Smooth muscle cell (in vitro differentiated cells): Measurements from ENCODE around the gene ASIC5. TPM values are rescaled to one million over a fixed set of nuclear protein-coding genes. Genes with fewer than 3 reads are reported as not detected.

Experiments used
- DNase-seq: peaks from one replicate; lab custom pipeline; 2025; ENCODE audit not compliant: unreplicated experiment; lab: John Stamatoyannopoulos, UW
- H2AFZ ChIP-seq: fragments of 200-600 bp; sonication (generic); 2 replicates; pipeline ENCODE4 v1.6.0; 2016; ENCODE audit warnings: antibody characterized with exemption, low read depth, mild to moderate bottlenecking
- H3F3A ChIP-seq: fragments of 200-600 bp; sonication (generic); 2 replicates; pipeline ENCODE4 v1.6.0; 2017; ENCODE audit warnings: antibody characterized with exemption, low read depth
- H3K27ac ChIP-seq: fragments of 200-600 bp; sonication (generic); 2 replicates; pipeline ENCODE4 v1.5.1; 2016; ENCODE audit warnings: low read depth, mild to moderate bottlenecking
- H3K27me3 ChIP-seq: fragments of 200-600 bp; sonication (generic); 2 replicates; pipeline ENCODE4 v1.6.1; 2016; ENCODE audit warnings: low read depth, mild to moderate bottlenecking
- H3K36me3 ChIP-seq: fragments of 200-600 bp; sonication (generic); 2 replicates; pipeline ENCODE4 v1.5.1; 2016; ENCODE audit warnings: low read depth
- H3K4me1 ChIP-seq: fragments of 200-600 bp; sonication (generic); 2 replicates; pipeline ENCODE4 v1.5.1; 2016; ENCODE audit warnings: low read depth
- H3K4me2 ChIP-seq: fragments of 200-600 bp; sonication (generic); 2 replicates; pipeline ENCODE4 v1.6.0; 2016; ENCODE audit warnings: mild to moderate bottlenecking
- H3K4me3 ChIP-seq: fragments of 200-600 bp; sonication (generic); 2 replicates; pipeline ENCODE4 v1.5.1; 2016; ENCODE audit warnings: mild to moderate bottlenecking
- H3K79me2 ChIP-seq: fragments of 200-600 bp; sonication (generic); 2 replicates; pipeline ENCODE4 v1.6.0; 2016; ENCODE audit warnings: low read depth, mild to moderate bottlenecking
- H3K9ac ChIP-seq: fragments of 200-600 bp; sonication (generic); 2 replicates; pipeline ENCODE4 v1.6.0; 2016; ENCODE audit warnings: low read depth
- H3K9me3 ChIP-seq: fragments of 200-600 bp; sonication (generic); replicated peaks from 2 replicates; pipeline ENCODE4 v1.5.1; 2016; ENCODE audit warnings: low read depth
- H4K20me1 ChIP-seq: fragments of 200-600 bp; sonication (generic); 2 replicates; pipeline ENCODE4 v1.6.0; 2016; ENCODE audit warnings: low read depth
- CTCF ChIP-seq: fragments of 200-600 bp; sonication (generic); IDR thresholded peaks from 2 replicates; pipeline ENCODE4 v1.5.1; 2017; ENCODE audit warnings: borderline replicate concordance, mild to moderate bottlenecking, antibody characterized with exemption; ENCODE audit not compliant: insufficient read depth, poor library complexity, severe bottlenecking
- WGBS: methylation state at CpG from one replicate; pipeline ENCODE4 v1.1.7; 2016; ENCODE audit warnings: low lambda C conversion rate; 5-methylcytosine and 5-hydroxymethylcytosine counted together
- polyA plus RNA-seq: library from polyadenylated mRNA; unstranded; fragments of >200 nt; fragmentation: Nextera tagmentation; extraction: Ambion mirVana; gene quantifications from 2 replicates; pipeline ENCODE4 v1.2.1, GENCODE V29; 2016
- total RNA-seq: library from RNA; depleted of rRNA; stranded (reverse); fragments of >200 nt; gene quantifications from 2 replicates; pipeline ENCODE4 v1.2.3, GENCODE V29; 2014

Gene ASIC5
- total RNA-seq (not detected in 2 replicates), polyA plus RNA-seq (not detected in 2 replicates)

GRCh38 chr4:155866177-155866576 lies at the start of gene ASIC5:
Gene ASIC5, minus strand, starts transcription at chr4:155866277. Its CDS starts 51 bp downstream, at chr4:155866226.
- Histone ChIP-seq H3K79me2 (no peaks in the 10 kb centered on the region), H3K9ac (no peak within 1 kb of the TSS), H3K4me3 (no peak within 1 kb of the TSS), H3K9me3 (no peaks in the 10 kb centered on the region), H3K36me3 (no peaks in the 10 kb centered on the region), H3K4me1 (no peaks in the 10 kb centered on the region), H3K4me2 (no peak within 1 kb of the TSS), H3K27ac (no peak within 1 kb of the TSS), H3K27me3 (no peaks in the 10 kb centered on the region), H4K20me1 (no peaks in the 10 kb centered on the region), H3F3A (no peaks in the 10 kb centered on the region), H2AFZ (peak within 1 kb of the TSS; percentile 6)
- WGBS = 32% methylated on average over 1 of the region's 1 CpG
- DNase-seq = no peak
- TF ChIP-seq CTCF = no peak

GRCh38 chr4:155914782-155915181 lies 48.7 kb upstream of the ASIC5 start:
- DNase-seq = no peak
- no peaks in the 10 kb centered on the region for H4K20me1 ChIP-seq
- TF ChIP-seq CTCF = no peak
- H3K4me2 ChIP-seq = peak overlapping the region; percentile 50
- H3K4me3 ChIP-seq = no peak overlapping the region
- H3K79me2 ChIP-seq = no peaks in the 10 kb centered on the region
- H3K36me3 ChIP-seq = peaks cover 9% of the 10 kb centered on the region
- no peaks in the 10 kb centered on the region for H3K9me3 ChIP-seq
- no peaks in the 10 kb centered on the region for H3K27me3 ChIP-seq
- peaks cover 15% of the 10 kb centered on the region for H3F3A ChIP-seq
- peaks cover 12% of the 10 kb centered on the region for H3K4me1 ChIP-seq
- peak overlapping the region; percentile 48 for H3K27ac ChIP-seq
- H3K9ac ChIP-seq = no peak overlapping the region
- whole genome bisulfite sequencing = 28% methylated on average over 5 of the region's 5 CpGs
- H2AFZ ChIP-seq = peak overlapping the region; percentile 59

DNA sequence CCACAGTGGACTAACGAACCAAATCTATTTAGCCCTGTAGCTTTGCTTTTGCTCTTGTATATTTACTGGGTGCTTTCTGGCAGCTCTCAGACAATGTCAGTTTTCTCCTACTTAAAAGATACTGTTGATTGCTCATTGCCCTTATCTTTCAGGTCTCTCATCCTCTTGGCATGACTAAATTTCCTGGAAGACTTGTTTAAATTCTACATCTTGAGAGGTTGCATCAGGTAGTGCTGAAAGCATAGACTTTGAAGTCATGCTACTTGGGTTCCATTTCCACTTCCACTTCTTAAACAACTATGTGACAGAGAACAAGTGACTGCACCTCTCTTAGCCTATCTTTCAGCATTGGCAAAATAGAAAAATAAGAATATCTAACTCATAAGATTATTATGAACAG lies 45.8 kb upstream of the ASIC5 start:
- Histone ChIP-seq H3K27me3 (no peaks in the 10 kb centered on the region), H3K27ac (peak overlapping the region; percentile 65), H3K36me3 (peaks cover 5% of the 10 kb centered on the region), H4K20me1 (no peaks in the 10 kb centered on the region), H2AFZ (no peak overlapping the region), H3K4me1 (peaks cover 18% of the 10 kb centered on the region), H3K9me3 (no peaks in the 10 kb centered on the region), H3F3A (peaks cover 12% of the 10 kb centered on the region), H3K4me2 (peak overlapping the region; percentile 55), H3K9ac (no peak overlapping the region), H3K4me3 (no peak overlapping the region), H3K79me2 (peaks cover 3% of the 10 kb centered on the region)
- no peak for DNase-seq
- WGBS = 30% methylated on average over 1 of the region's 1 CpG
- TF ChIP-seq CTCF = no peak

- DNase-seq = no peak
- Histone ChIP-seq H4K20me1 (no peaks in the 10 kb centered on the region), H2AFZ (no peak overlapping the region), H3K27me3 (no peaks in the 10 kb centered on the region), H3K4me3 (no peak overlapping the region), H3K27ac (peak overlapping the region; percentile 42), H3K4me1 (peaks cover 14% of the 10 kb centered on the region), H3K4me2 (peak overlapping the region; percentile 23), H3K36me3 (no peaks in the 10 kb centered on the region), H3F3A (peaks cover 12% of the 10 kb centered on the region), H3K9me3 (no peaks in the 10 kb centered on the region), H3K79me2 (peaks cover 19% of the 10 kb centered on the region), H3K9ac (no peak overlapping the region)
- no peak for TF ChIP-seq CTCF
- 91% methylated on average over 3 of the region's 3 CpGs for WGBS
Measured at GRCh38 chr4:155909615-155910226, 43.6 kb upstream of the ASIC5 start.
